ENCODE measurements around the gene THSD7A.

DNA sequence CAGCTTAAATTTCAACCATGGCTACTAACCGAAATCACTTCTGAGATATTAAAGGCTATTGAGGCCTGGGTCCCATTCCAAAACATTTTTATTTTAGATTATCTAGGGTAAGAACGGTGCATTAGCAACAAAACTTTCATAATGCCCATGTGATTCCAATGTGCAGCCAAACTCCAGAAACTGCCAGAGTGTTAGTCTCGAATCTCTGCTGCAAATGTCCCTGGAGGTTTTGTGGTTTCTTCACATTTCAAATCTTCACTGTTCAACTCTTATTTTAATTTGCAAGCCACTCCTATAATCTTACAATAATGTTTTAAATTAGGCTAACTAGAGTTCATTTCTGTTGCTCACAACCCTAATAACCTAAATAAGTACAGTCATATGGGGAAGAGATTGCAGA lies 501.3 kb downstream of the THSD7A start:
- TF ChIP-seq, protein P1, sequence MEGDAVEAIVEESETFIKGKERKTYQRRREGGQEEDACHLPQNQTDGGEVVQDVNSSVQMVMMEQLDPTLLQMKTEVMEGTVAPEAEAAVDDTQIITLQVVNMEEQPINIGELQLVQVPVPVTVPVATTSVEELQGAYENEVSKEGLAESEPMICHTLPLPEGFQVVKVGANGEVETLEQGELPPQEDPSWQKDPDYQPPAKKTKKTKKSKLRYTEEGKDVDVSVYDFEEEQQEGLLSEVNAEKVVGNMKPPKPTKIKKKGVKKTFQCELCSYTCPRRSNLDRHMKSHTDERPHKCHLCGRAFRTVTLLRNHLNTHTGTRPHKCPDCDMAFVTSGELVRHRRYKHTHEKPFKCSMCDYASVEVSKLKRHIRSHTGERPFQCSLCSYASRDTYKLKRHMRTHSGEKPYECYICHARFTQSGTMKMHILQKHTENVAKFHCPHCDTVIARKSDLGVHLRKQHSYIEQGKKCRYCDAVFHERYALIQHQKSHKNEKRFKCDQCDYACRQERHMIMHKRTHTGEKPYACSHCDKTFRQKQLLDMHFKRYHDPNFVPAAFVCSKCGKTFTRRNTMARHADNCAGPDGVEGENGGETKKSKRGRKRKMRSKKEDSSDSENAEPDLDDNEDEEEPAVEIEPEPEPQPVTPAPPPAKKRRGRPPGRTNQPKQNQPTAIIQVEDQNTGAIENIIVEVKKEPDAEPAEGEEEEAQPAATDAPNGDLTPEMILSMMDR (conservative IDR thresholded peaks at IDR 0.05; ENCODE audit: low read depth, low read length), result no peak
- no peak for TF ChIP-seq EZH2 (IDR thresholded peaks at IDR 0.05; ENCODE audit: borderline replicate concordance, low read depth, low read length, poor library complexity, severe bottlenecking)
